HepG2 (cell line): ENCODE measurements around the gene KIF21B. TPM values are rescaled to one million over a fixed set of nuclear protein-coding genes. Genes with fewer than 3 reads are reported as not detected.
A peak's percentile ranks its signal among the peaks of the same experiment; 100 is the strongest.

Experiments used
- ATAC-seq: fragments of 200-7000 bp; cut with Tn5 transposase; 3 replicates; pipeline ENCODE4 v1.9.1; 2020; ENCODE audit warnings: mild to moderate bottlenecking, moderate library complexity
- BruUV-seq: library from RNA; stranded (reverse); fragments of 400-500 nt; replicated peaks from 2 replicates; lab custom pipeline; 2021; lab: Mats Ljungman, UMichigan
- CTCF ChIA-PET: fragments of 300-600 bp; formaldehyde crosslinking; extraction: SDS; loops from one replicate; lab custom pipeline; 2021; ENCODE audit warnings: low total read pairs, inconsistent platforms, low intra/inter-chr PET ratio; lab: Yijun Ruan, JAX
- POLR2A ChIA-PET: fragments of 350-600 bp; sonication (Branson Sonifier 250); formaldehyde crosslinking; loops from one replicate; lab custom pipeline; 2020; ENCODE audit warnings: antibody characterized with exemption, inconsistent platforms; lab: Yijun Ruan, JAX
- DNase-seq: peaks from one replicate; pipeline ENCODE4 v3.0.0-alpha.2; 2015; ENCODE audit warnings: low spot score
- FAIRE-seq: peaks from 3 replicates; lab custom pipeline; 2011; peaks lifted over from hg19 to GRCh38; lab: Jason Lieb, UNC
- H2AFZ ChIP-seq: one replicate; pipeline ENCODE4 v1.6.1; 2011; ENCODE audit warnings: low read length, inconsistent platforms
- H3K27ac ChIP-seq: fragments of 300-600 bp; 3 replicates; pipeline ENCODE4 v1.8.0; 2011; ENCODE audit warnings: mixed run types, mild to moderate bottlenecking, mixed read lengths, low read length, inconsistent platforms; ENCODE audit not compliant: insufficient read depth; ENCODE audit errors: extremely low read length
- H3K27me3 ChIP-seq, 2 experiments: fragments of 200-600 bp in 1 of 2; 2 replicates in 1 of 2; 3 replicates in 1 of 2; pipeline versions ENCODE4 v1.6.0 to v1.8.0; 2011; ENCODE audit warnings: low read length in 2 of 2, mild to moderate bottlenecking in 2 of 2, moderate library complexity in 2 of 2, inconsistent platforms in 1 of 2; ENCODE audit not compliant: insufficient read depth in 2 of 2, control insufficient read depth in 1 of 2
- H3K36me3 ChIP-seq, 2 experiments: fragments of 200-600 bp in 1 of 2; replicated peaks in 1 of 2; 2 replicates in 1 of 2; 3 replicates in 1 of 2; pipeline versions ENCODE4 v1.5.1 to v1.8.0; 2011; ENCODE audit warnings: low read length in 2 of 2, inconsistent platforms in 1 of 2; ENCODE audit not compliant: insufficient read depth in 2 of 2, control insufficient read depth in 1 of 2
- H3K4me1 ChIP-seq: 2 replicates; pipeline ENCODE4 v1.5.1; 2012; ENCODE audit warnings: low read length, inconsistent platforms; ENCODE audit not compliant: insufficient read depth
- H3K4me2 ChIP-seq: 2 replicates; pipeline ENCODE4 v1.6.0; 2011; ENCODE audit warnings: low read depth, low read length, inconsistent platforms
- H3K4me3 ChIP-seq, 3 experiments: fragments of 200-600 bp in 1 of 3; sonication (generic), shearing (Covaris generic) in 1 of 3; replicated peaks in 1 of 3; 2 replicates each; pipeline ENCODE4 v1.5.1; 2011 to 2016; ENCODE audit warnings: low read length in 3 of 3, inconsistent platforms in 2 of 3, low read depth in 2 of 3, mild to moderate bottlenecking in 2 of 3, control low read depth in 1 of 3, mixed read lengths in 1 of 3; ENCODE audit not compliant: insufficient read depth in 1 of 3
- H3K79me2 ChIP-seq: one replicate; pipeline ENCODE4 v1.6.1; 2011; ENCODE audit warnings: low read length, inconsistent platforms; ENCODE audit not compliant: insufficient read depth
- H3K9ac ChIP-seq: 2 replicates; pipeline ENCODE4 v1.6.0; 2011; ENCODE audit warnings: mild to moderate bottlenecking, low read depth, low read length, inconsistent platforms; ENCODE audit not compliant: insufficient read depth
- H3K9me3 ChIP-seq: 2 replicates; pipeline ENCODE4 v1.5.1; 2012; ENCODE audit warnings: mild to moderate bottlenecking, low read length
- H4K20me1 ChIP-seq: 2 replicates; pipeline ENCODE4 v1.6.0; 2011; ENCODE audit warnings: inconsistent platforms, mild to moderate bottlenecking, low read length, moderate library complexity; ENCODE audit not compliant: insufficient read depth
- NFATC3 ChIP-seq: sonication (generic); formaldehyde crosslinking; IDR thresholded peaks from 2 replicates; pipeline ENCODE4 v1.5.1; 2020; ENCODE audit warnings: mild to moderate bottlenecking, missing genetic modification reagents
- NR3C1 ChIP-seq: sonication (generic); formaldehyde crosslinking; IDR thresholded peaks from 2 replicates; pipeline ENCODE4 v1.4.0; 2020; ENCODE audit warnings: missing genetic modification reagents
- NRL ChIP-seq: sonication (generic); formaldehyde crosslinking; IDR thresholded peaks from 2 replicates; pipeline ENCODE4 v1.5.0; 2020; ENCODE audit warnings: missing genetic modification reagents, mild to moderate bottlenecking, moderate library complexity, borderline replicate concordance
- ZKSCAN1 ChIP-seq: fragments of 150-350 bp; IDR thresholded peaks from 2 replicates; pipeline ENCODE4 v1.6.1; 2014; ENCODE audit warnings: low read length
- ZNF263 ChIP-seq: sonication (generic); formaldehyde crosslinking; IDR thresholded peaks from 2 replicates; pipeline ENCODE4 v1.4.0; 2020; ENCODE audit warnings: missing genetic modification reagents
- ZNF331 ChIP-seq: sonication (generic); formaldehyde crosslinking; IDR thresholded peaks from 2 replicates; pipeline ENCODE4 v1.4.0; 2020; ENCODE audit warnings: missing genetic modification reagents
- WGBS: methylation state at CpG from one replicate; pipeline ENCODE4 v1.1.6; 2017; ENCODE audit warnings: low lambda C conversion rate; 5-methylcytosine and 5-hydroxymethylcytosine counted together
- in situ Hi-C: cut with HindIII; loops from 2 replicates; pipeline ENCODE4 v1.10.0; 2017; ENCODE audit warnings: low pct_unique_long_range_greater_than_20kb; ENCODE audit not compliant: extremely low pct_ligation_motif_present
- intact Hi-C: fragments of 100-400 bp; cut with micrococcal nuclease; formaldehyde crosslinking; loops from one replicate; pipeline ENCODE4 v1.10.0; 2022; ENCODE audit not compliant: unreplicated experiment
- polyA plus RNA-seq, 8 experiments: library from polyadenylated mRNA; depleted of rRNA in 3 of 8; stranded (reverse) in 7 of 8; unstranded in 1 of 8; fragments of >200 nt; fragmentation: Illumina TruSeq in 4 of 8; extraction: Trizol in 4 of 8; gene quantifications; 2 replicates each; pipeline versions ENCODE4 v1.2.1 to v1.2.3, GENCODE V29; 2011 to 2016; ENCODE audit warnings: low read depth in 4 of 8, missing spikeins in 1 of 8, mixed read lengths in 1 of 8; ENCODE audit not compliant: insufficient read depth in 1 of 8
- total RNA-seq, 5 experiments: library from RNA; depleted of rRNA; stranded (reverse); fragments of >200 nt; fragmentation: Illumina TruSeq; extraction: Trizol; gene quantifications; 2 replicates each; pipeline ENCODE4 v1.2.3, GENCODE V29; 2016; ENCODE audit warnings: low read depth in 1 of 5

Gene KIF21B
- total and polyA plus RNA-seq, 2 of the 13 experiments (the other 11 are each of a cell fraction or from before 2014, with no cell fraction given), result 0.17 to 0.20 TPM

DNA sequence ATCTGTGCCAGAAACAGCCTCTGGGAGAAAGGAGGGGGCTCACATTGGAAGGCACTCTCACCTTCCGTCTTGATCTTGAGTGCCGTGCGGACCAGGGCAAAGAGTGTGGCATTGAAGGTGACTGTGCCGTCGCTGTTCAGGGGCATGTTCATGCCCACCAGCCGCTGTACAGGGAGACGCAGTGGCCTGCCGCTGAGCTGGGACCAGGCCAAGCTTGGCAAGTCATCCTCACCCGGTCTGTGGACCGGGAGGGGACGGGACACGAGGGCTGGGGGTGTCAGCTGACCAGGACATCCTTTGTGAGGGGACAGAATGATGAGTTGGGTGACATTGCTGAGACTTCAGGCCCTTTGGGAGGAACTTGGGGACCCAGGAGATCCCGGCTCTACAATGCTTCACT, 25.0 kb upstream of the KIF21B start (continued):
- TF ChIP-seq NFATC3 (no peak), NR3C1 (CRISPR knock-in tag) (no peak), ZNF331 (CRISPR knock-in tag) (no peak), ZKSCAN1 (no peak)
- TF ChIP-seq, all 625 proteins: peak for 0

DNA sequence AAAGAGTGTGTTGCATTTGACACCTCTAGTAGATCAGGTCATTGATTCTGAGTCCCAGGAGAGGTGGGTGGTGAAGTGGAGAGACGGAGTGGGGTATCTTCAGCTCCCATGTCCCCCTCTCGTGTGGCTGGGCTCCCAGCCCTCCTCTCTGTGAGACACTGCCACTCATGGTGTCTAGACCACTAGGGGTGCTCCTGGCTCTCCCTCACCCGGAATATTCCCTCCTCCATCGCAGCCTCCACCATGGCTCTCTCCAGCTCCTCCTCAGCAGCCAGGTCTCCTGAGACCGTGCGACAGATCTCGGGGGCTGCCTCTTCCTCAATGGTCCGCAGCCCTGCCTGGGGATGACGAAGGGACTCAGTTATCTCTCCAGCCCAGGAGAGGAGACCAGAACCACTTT, 20.6 kb upstream of the KIF21B start:
- Histone ChIP-seq H3K4me2 (no peak overlapping the region), H3K27me3 (peaks cover 0 to 7% of the 10 kb centered on the region in 2 experiments; a peak in 2 of 5 replicates), H2AFZ (no peak overlapping the region), H3K9me3 (no peaks in the 10 kb centered on the region), H3K4me1 (0 out of 2 replicates have a peak, but pooled peaks cover 4% of the 10 kb centered on the region), H3K4me3 (no peak overlapping the region), H3K27ac (no peak overlapping the region), H3K9ac (no peak overlapping the region), H4K20me1 (no peaks in the 10 kb centered on the region), H3K36me3 (no peaks in the 10 kb centered on the region), H3K79me2 (no peaks in the 10 kb centered on the region)
- WGBS, result 37% methylated on average over 9 of the region's 9 CpGs
- ChIA-PET CTCF (interaction anchor here (2.6 kb wide), 1 partner anchor 71 kb away, joined by 24 read pairs; no protein-coding TSS in a partner anchor), POLR2A (no interaction called here)
- ATAC-seq (no peak), FAIRE-seq (no peak), DNase-seq (no peak)
- BruUV-seq, result no TSS peak
- TF ChIP-seq ZNF263 (CRISPR knock-in tag), result peak; percentile 61
- TF ChIP-seq NRL, result no peak
- in situ Hi-C loops, result loop anchor here (5.0 kb wide), 3 partner anchors 67 to 422 kb away; partner anchors contain the start of genes INAVA and KIF14
- intact Hi-C loops, result loop anchor here (5.0 kb wide), 1 partner anchor 422 kb away; the partner anchor contains the start of gene KIF14
